ENCODE measurements around the gene PRRT1B.

- TF ChIP-seq SUZ12 (IDR thresholded peaks at IDR 0.05; ENCODE audit: extremely low read depth, insufficient read depth, insufficient read length) (no peak), YY1 (IDR thresholded peaks at IDR 0.05; ENCODE audit: insufficient read depth, insufficient read length) (no peak)
These were observed 42.0 kb downstream of the PRRT1B start for GRCh38 chr9:131587331-131587730.
